Measurements from ENCODE around the gene MOSMO. TPM values are rescaled to one million over a fixed set of nuclear protein-coding genes. Genes with fewer than 3 reads are reported as not detected.

MOSMO gene
- total and polyA plus RNA-seq, 2 of the 13 experiments (the other 11 are each of a cell fraction or from before 2014, with no cell fraction given), result 26.7 to 32.6 TPM

DNA sequence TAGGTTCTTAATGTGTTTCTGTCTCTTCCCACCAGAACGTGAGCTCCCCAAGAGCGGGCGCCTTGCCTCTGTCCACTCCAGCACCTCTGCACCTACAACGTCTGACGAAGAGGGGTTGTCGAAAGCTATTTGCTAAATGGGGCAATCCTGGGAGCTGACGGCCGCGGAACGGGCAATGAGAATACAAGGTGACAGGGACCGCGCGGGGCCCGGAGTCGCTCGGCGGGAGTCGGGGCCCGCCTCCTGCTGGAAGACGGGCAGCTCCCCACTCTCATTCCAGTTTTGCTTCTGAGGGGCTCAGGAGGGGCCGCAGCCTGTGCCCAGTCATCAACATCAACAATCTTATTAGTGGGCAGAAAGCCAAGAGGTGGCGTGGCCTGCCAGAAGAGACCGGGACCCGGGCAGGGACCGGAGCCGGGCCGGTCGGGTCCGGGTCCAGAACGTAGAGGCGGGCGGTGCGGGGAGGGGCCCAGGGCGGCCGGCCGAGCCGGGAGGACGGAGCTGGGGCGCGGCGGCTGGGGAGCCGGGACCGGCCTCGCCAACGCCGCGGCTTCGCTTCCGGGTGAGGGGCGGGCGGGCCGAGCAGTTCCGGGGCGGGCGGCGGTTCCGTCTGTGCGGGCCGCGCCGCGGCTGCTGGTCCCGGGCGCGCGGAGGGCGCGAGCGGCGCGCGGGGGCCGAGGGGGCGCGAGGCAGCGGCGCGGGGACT lies at the start of gene MOSMO (continued):
- TF ChIP-seq KDM5B (CRISPR knock-in tag; IDR thresholded peaks at IDR 0.05; ENCODE audit: borderline replicate concordance) (peak; percentile 86), ZNF501 (CRISPR knock-in tag; IDR thresholded peaks at IDR 0.05) (peak; percentile 87; the same call in 1 of the 2 replicates), MZF1 (CRISPR knock-in tag; IDR thresholded peaks at IDR 0.05; ENCODE audit: borderline replicate concordance) (0 out of 2 replicates have a peak, but pooled peaks have one; percentile 22), NCOA5 (CRISPR knock-in tag; IDR thresholded peaks at IDR 0.05) (peak; percentile 67; the same call in 1 of the 2 replicates), BCL6 (CRISPR knock-in tag; IDR thresholded peaks at IDR 0.05) (no peak), HCFC1 (IDR thresholded peaks at IDR 0.05; ENCODE audit: low read depth, low read length) (peak; percentile 44; the same call in 1 of the 2 replicates), ELF4 (CRISPR knock-in tag; IDR thresholded peaks at IDR 0.05; ENCODE audit: borderline replicate concordance) (no peak), ZNF263 (CRISPR knock-in tag; IDR thresholded peaks at IDR 0.05) (peak; percentile 83), ZNF674 (CRISPR knock-in tag; IDR thresholded peaks at IDR 0.05; ENCODE audit: low read depth) (peak; percentile 25; the same call in 1 of the 2 replicates), ZNF12 (CRISPR knock-in tag; IDR thresholded peaks at IDR 0.05) (0 out of 2 replicates have a peak, but pooled peaks have one; percentile 37), TAF1 (CRISPR knock-in tag; IDR thresholded peaks at IDR 0.05) (peak; percentile 57), SAFB2 (CRISPR knock-in tag; IDR thresholded peaks at IDR 0.05; ENCODE audit: borderline replicate concordance, low read depth) (peak; percentile 53; the same call in 1 of the 2 replicates), ZNF136 (CRISPR knock-in tag; IDR thresholded peaks at IDR 0.05; ENCODE audit: low read depth) (no peak), THAP11 (CRISPR knock-in tag; IDR thresholded peaks at IDR 0.05) (peak; percentile 62), ELF1 (CRISPR knock-in tag; IDR thresholded peaks at IDR 0.05) (peak; percentile 48), ZNF747 (CRISPR knock-in tag; IDR thresholded peaks at IDR 0.05; ENCODE audit: borderline replicate concordance) (no peak), ZNF224 (CRISPR knock-in tag; IDR thresholded peaks at IDR 0.05) (peak; percentile 61; the same call in 1 of the 2 replicates), HBP1 (CRISPR knock-in tag; IDR thresholded peaks at IDR 0.05; ENCODE audit: low read depth) (peak; percentile 58; the same call in 1 of the 2 replicates), ZBTB7B (CRISPR knock-in tag; IDR thresholded peaks at IDR 0.05) (peak; percentile 85; the same call in 1 of the 2 replicates), CEBPB (IDR thresholded peaks at IDR 0.05; ENCODE audit: borderline replicate concordance, low read depth, low read length) (peak; percentile 90), ZNF773 (CRISPR knock-in tag; IDR thresholded peaks at IDR 0.05; ENCODE audit: borderline replicate concordance) (no peak), ZNF639 (CRISPR knock-in tag; conservative IDR thresholded peaks at IDR 0.05) (peak; percentile 73), ZNF737 (CRISPR knock-in tag; IDR thresholded peaks at IDR 0.05; ENCODE audit: borderline replicate concordance) (peak; percentile 78; the same call in 1 of the 2 replicates)
- TF ChIP-seq, protein P1, sequence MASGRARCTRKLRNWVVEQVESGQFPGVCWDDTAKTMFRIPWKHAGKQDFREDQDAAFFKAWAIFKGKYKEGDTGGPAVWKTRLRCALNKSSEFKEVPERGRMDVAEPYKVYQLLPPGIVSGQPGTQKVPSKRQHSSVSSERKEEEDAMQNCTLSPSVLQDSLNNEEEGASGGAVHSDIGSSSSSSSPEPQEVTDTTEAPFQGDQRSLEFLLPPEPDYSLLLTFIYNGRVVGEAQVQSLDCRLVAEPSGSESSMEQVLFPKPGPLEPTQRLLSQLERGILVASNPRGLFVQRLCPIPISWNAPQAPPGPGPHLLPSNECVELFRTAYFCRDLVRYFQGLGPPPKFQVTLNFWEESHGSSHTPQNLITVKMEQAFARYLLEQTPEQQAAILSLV (CRISPR knock-in tag; IDR thresholded peaks at IDR 0.05; ENCODE audit: borderline replicate concordance), result peak; percentile 42; the same call in 1 of the 2 replicates
- TF ChIP-seq, protein P2, sequence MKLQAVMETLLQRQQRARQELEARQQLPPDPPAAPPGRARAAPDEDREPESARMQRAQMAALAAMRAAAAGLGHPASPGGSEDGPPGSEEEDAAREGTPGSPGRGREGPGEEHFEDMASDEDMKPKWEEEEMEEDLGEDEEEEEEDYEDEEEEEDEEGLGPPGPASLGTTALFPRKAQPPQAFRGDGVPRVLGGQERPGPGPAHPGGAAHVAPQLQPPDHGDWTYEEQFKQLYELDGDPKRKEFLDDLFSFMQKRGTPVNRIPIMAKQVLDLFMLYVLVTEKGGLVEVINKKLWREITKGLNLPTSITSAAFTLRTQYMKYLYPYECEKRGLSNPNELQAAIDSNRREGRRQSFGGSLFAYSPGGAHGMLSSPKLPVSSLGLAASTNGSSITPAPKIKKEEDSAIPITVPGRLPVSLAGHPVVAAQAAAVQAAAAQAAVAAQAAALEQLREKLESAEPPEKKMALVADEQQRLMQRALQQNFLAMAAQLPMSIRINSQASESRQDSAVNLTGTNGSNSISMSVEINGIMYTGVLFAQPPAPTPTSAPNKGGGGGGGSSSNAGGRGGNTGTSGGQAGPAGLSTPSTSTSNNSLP (IDR thresholded peaks at IDR 0.05; ENCODE audit: low read depth, low read length), result peak; percentile 16; the same call in 1 of the 2 replicates

Measured in HepG2 (cell line).